PFSK-1 (cell line): ENCODE data around the gene DYNLL1.

ENCODE experiments used
- FOXP2 ChIP-seq: optimal IDR thresholded peaks from 2 replicates; pipeline ENCODE3; 2011; ENCODE audit warnings: borderline replicate concordance, control low read depth, inconsistent platforms; ENCODE audit not compliant: insufficient read depth; ENCODE audit errors: extremely low read length, extremely low read depth
- POLR2AphosphoS5 ChIP-seq: IDR thresholded peaks from 2 replicates; pipeline ENCODE4 v1.6.1; 2012; ENCODE audit warnings: low read depth, mild to moderate bottlenecking, control low read depth, low read length, moderate library complexity
- SIN3A ChIP-seq: IDR thresholded peaks from 2 replicates; pipeline ENCODE4 v1.6.1; 2012; ENCODE audit warnings: mild to moderate bottlenecking, low read length, moderate library complexity, borderline replicate concordance; ENCODE audit not compliant: insufficient read depth
- TAF1 ChIP-seq: IDR thresholded peaks from 2 replicates; pipeline ENCODE4 v1.6.1; 2012; ENCODE audit warnings: low read length, control low read depth, borderline replicate concordance; ENCODE audit not compliant: insufficient read depth
- TF ChIP-seq, protein P1 (sequence below), 2 experiments: IDR thresholded peaks; 2 replicates each; pipeline versions ENCODE4 v1.6.1 to v1.8.0; 2011 to 2012; ENCODE audit warnings: low read depth in 2 of 2, low read length in 2 of 2, control low read depth in 1 of 2, inconsistent platforms in 1 of 2, mild to moderate bottlenecking in 1 of 2, moderate library complexity in 1 of 2; ENCODE audit not compliant: insufficient read depth in 1 of 2

DNA sequence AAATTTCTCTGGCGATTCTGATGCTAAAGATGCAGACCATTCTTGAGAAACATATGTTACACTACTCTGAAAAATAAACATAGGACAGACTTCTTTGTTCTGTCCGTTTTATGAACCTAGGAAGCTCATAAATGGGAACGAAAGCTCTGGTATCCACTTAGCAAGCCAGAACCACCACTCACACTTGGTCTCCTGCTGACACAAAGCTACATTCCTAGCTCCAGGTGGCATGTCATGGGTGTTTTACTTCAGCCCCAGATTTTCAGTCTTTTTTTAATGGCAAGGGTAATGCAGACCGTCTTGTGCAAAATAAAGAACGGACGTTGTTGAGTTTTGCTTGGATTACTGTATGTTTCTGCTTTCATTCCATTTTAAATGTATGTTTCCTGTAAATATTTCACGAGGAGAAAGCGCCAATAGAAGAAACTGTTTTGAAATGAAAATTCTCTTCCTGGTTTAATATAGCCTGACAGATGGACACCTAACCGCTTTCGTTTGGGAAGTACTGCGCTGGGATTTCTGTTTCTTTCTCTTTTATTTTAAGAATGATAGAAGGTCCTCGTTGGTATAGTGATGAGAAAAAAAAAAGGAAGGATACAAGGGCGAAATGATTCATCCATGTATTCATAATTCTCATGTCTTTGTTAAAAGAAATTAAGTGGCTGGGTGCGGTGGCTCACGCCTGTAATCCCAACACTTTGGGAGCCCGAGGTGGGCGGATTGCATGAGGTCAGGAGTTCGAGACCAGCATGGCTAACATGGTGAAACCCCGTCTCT is 33.9 kb downstream of the DYNLL1 start:
- TF ChIP-seq, protein P1, sequence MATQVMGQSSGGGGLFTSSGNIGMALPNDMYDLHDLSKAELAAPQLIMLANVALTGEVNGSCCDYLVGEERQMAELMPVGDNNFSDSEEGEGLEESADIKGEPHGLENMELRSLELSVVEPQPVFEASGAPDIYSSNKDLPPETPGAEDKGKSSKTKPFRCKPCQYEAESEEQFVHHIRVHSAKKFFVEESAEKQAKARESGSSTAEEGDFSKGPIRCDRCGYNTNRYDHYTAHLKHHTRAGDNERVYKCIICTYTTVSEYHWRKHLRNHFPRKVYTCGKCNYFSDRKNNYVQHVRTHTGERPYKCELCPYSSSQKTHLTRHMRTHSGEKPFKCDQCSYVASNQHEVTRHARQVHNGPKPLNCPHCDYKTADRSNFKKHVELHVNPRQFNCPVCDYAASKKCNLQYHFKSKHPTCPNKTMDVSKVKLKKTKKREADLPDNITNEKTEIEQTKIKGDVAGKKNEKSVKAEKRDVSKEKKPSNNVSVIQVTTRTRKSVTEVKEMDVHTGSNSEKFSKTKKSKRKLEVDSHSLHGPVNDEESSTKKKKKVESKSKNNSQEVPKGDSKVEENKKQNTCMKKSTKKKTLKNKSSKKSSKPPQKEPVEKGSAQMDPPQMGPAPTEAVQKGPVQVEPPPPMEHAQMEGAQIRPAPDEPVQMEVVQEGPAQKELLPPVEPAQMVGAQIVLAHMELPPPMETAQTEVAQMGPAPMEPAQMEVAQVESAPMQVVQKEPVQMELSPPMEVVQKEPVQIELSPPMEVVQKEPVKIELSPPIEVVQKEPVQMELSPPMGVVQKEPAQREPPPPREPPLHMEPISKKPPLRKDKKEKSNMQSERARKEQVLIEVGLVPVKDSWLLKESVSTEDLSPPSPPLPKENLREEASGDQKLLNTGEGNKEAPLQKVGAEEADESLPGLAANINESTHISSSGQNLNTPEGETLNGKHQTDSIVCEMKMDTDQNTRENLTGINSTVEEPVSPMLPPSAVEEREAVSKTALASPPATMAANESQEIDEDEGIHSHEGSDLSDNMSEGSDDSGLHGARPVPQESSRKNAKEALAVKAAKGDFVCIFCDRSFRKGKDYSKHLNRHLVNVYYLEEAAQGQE (IDR thresholded peaks at IDR 0.05; ENCODE audit: insufficient read depth in 1 of 2, low read depth in 2 of 2, low read length in 2 of 2), result no peak
- TF ChIP-seq POLR2AphosphoS5, result no peak
- no peak for TF ChIP-seq SIN3A
- TF ChIP-seq TAF1, result no peak
- TF ChIP-seq FOXP2, result no peak
